Measurements from ENCODE around the gene PLCD3.

DNA sequence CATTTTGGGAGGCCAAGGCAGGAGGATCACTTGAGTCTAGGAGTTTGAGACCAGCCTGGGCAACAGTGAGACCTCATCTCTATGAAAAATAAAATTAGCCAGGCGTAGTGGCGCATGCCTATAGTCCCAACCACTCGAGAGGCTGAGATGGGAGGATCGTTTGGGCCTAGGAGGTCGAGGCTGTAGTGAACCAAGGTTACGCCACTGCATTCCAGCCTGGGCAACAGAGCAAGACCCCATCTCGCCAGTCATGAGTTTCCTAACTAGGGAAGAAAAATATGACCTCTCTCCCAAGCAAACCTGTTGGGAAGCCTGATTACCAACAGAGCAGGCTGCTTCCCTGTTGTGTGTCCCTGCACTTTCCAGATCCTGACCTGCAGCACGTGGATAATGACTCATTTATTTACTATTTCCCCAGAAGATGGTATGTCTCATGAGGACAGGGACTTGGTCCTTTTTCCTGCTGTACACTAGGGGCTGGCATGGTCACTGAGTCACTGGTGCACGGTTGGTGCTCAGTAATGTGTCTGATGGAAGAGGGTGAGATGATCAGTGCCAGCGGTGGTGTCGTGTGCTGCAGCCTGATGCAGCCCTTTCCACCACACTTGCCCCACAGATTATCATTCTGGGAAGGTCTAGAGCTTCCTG lies 40.4 kb downstream of the PLCD3 start:
- TF ChIP-seq, protein P1, sequence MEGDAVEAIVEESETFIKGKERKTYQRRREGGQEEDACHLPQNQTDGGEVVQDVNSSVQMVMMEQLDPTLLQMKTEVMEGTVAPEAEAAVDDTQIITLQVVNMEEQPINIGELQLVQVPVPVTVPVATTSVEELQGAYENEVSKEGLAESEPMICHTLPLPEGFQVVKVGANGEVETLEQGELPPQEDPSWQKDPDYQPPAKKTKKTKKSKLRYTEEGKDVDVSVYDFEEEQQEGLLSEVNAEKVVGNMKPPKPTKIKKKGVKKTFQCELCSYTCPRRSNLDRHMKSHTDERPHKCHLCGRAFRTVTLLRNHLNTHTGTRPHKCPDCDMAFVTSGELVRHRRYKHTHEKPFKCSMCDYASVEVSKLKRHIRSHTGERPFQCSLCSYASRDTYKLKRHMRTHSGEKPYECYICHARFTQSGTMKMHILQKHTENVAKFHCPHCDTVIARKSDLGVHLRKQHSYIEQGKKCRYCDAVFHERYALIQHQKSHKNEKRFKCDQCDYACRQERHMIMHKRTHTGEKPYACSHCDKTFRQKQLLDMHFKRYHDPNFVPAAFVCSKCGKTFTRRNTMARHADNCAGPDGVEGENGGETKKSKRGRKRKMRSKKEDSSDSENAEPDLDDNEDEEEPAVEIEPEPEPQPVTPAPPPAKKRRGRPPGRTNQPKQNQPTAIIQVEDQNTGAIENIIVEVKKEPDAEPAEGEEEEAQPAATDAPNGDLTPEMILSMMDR (IDR thresholded peaks at IDR 0.05; ENCODE audit: low read depth, low read length) = no peak
- TF ChIP-seq, protein P2, sequence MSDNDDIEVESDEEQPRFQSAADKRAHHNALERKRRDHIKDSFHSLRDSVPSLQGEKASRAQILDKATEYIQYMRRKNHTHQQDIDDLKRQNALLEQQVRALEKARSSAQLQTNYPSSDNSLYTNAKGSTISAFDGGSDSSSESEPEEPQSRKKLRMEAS (IDR thresholded peaks at IDR 0.05; ENCODE audit: low read depth, low read length) = no peak
- TF ChIP-seq POLR2A (IDR thresholded peaks at IDR 0.05; ENCODE audit: extremely low read depth, insufficient read length) = no peak
